Fibroblast of lung (primary cell): Measurements from ENCODE around the gene IRF2. TPM values are rescaled to one million over a fixed set of nuclear protein-coding genes. Genes with fewer than 3 reads are reported as not detected.

Experiments used
- DNase-seq, 2 donors: peaks; one replicate each; pipeline versions ENCODE4 v3.0.0 to v3.0.0-alpha.2; 2010; ENCODE audit warnings: low read depth in 2 of 2
- H2AFZ ChIP-seq: 2 replicates; pipeline ENCODE4 v1.5.1; 2012; ENCODE audit warnings: low read length, control low read depth, inconsistent platforms
- H3K27ac ChIP-seq: 2 replicates; pipeline ENCODE4 v1.5.1; 2011; ENCODE audit warnings: low read length, control low read depth; ENCODE audit not compliant: insufficient read depth
- H3K27me3 ChIP-seq: 2 replicates; pipeline ENCODE4 v1.5.1; 2011; ENCODE audit warnings: mild to moderate bottlenecking, low read length; ENCODE audit not compliant: control insufficient read depth, insufficient read depth
- H3K36me3 ChIP-seq: 2 replicates; pipeline ENCODE4 v1.5.1; 2011; ENCODE audit warnings: low read length; ENCODE audit not compliant: control insufficient read depth, insufficient read depth
- H3K4me1 ChIP-seq: 2 replicates; pipeline ENCODE4 v1.5.1; 2011; ENCODE audit warnings: low read length; ENCODE audit not compliant: control insufficient read depth, insufficient read depth; ENCODE audit errors: extremely low read depth
- H3K4me2 ChIP-seq: 2 replicates; pipeline ENCODE4 v1.5.1; 2011; ENCODE audit warnings: low read length, control low read depth; ENCODE audit not compliant: insufficient read depth; ENCODE audit errors: extremely low read depth
- H3K4me3 ChIP-seq, 4 experiments: fragments of 200-600 bp in 1 of 4; sonication (generic) in 1 of 4; replicated peaks in 1 of 4; 2 replicates each; pipeline ENCODE4 v1.5.1; 2011 to 2016; ENCODE audit warnings: low read length in 4 of 4, low read depth in 3 of 4, mild to moderate bottlenecking in 3 of 4, control low read depth in 2 of 4, inconsistent platforms in 1 of 4, mixed read lengths in 1 of 4; ENCODE audit not compliant: insufficient read depth in 1 of 4; ENCODE audit errors: control extremely low read depth in 1 of 4
- H3K79me2 ChIP-seq: 2 replicates; pipeline ENCODE4 v1.5.1; 2012; ENCODE audit warnings: mild to moderate bottlenecking, low read length, inconsistent platforms; ENCODE audit not compliant: control insufficient read depth, insufficient read depth
- H3K9ac ChIP-seq: 2 replicates; pipeline ENCODE4 v1.5.1; 2011; ENCODE audit warnings: mild to moderate bottlenecking, low read length, control low read depth; ENCODE audit not compliant: insufficient read depth
- H3K9me3 ChIP-seq: 2 replicates; pipeline ENCODE4 v1.5.1; 2012; ENCODE audit warnings: low read depth, low read length; ENCODE audit not compliant: control insufficient read depth, insufficient read depth
- H4K20me1 ChIP-seq: 2 replicates; pipeline ENCODE4 v1.5.1; 2011; ENCODE audit warnings: low read length; ENCODE audit not compliant: control insufficient read depth, insufficient read depth; ENCODE audit errors: extremely low read depth
- EZH2 ChIP-seq: IDR thresholded peaks from 2 replicates; pipeline ENCODE4 v1.5.1; 2012; ENCODE audit warnings: low read length, control low read depth, mild to moderate bottlenecking; ENCODE audit errors: missing control alignments
- polyA plus RNA-seq, 2 donors: library from polyadenylated mRNA; depleted of rRNA in 1 of 2; stranded (reverse) in 1 of 2; unstranded in 1 of 2; fragments of >200 nt; gene quantifications; 2 replicates each; pipeline ENCODE4 v1.2.1, GENCODE V29; 2011 to 2012; ENCODE audit warnings: missing spikeins in 1 of 2
- total RNA-seq: library from RNA; depleted of rRNA; stranded (reverse); fragments of >200 nt; gene quantifications from 2 replicates; pipeline ENCODE4 v1.2.1, GENCODE V29; 2014
- TF ChIP-seq, protein P1 (sequence below), 2 donors: IDR thresholded peaks in 1 of 2; conservative IDR thresholded peaks in 1 of 2; 1 replicate in 1 of 2; 2 replicates in 1 of 2; pipeline ENCODE4 v1.5.1; 2011 to 2012; ENCODE audit warnings: low read length in 2 of 2, control low read depth in 1 of 2, inconsistent platforms in 1 of 2, low read depth in 1 of 2, mild to moderate bottlenecking in 1 of 2

IRF2 gene
- total and polyA plus RNA-seq, 2 donors (not counting 1 experiment from before 2014, with no cell fraction given) = 30.9 to 42.3 TPM

DNA sequence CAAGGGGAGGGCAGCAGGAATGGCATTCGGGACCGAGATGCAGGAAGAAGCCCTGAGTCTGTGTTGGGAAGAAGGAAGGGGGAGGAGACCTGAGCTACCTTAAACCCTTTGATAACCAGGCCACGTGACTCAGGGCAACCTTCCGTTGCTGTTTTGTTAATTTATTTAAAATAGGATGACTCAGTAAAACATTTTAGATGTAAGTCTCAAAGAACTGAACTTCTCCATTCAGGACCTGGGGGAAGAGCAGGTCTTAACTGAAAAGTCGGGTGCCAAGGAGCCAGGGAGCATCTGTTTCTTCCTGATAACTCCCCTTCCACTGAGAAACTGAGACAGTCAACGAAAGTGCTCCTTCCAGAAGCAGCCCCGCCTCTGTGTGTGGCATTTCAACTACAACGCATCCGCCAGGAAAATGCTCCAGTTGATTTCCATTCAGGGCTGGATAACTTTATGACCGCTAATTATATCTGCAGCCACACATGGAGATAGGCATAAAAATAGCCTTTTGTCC, 88.0 kb downstream of the IRF2 start:
- H3K27me3 ChIP-seq = no peaks in the 10 kb centered on the region
- no peak for DNase-seq
- TF ChIP-seq, protein P1, sequence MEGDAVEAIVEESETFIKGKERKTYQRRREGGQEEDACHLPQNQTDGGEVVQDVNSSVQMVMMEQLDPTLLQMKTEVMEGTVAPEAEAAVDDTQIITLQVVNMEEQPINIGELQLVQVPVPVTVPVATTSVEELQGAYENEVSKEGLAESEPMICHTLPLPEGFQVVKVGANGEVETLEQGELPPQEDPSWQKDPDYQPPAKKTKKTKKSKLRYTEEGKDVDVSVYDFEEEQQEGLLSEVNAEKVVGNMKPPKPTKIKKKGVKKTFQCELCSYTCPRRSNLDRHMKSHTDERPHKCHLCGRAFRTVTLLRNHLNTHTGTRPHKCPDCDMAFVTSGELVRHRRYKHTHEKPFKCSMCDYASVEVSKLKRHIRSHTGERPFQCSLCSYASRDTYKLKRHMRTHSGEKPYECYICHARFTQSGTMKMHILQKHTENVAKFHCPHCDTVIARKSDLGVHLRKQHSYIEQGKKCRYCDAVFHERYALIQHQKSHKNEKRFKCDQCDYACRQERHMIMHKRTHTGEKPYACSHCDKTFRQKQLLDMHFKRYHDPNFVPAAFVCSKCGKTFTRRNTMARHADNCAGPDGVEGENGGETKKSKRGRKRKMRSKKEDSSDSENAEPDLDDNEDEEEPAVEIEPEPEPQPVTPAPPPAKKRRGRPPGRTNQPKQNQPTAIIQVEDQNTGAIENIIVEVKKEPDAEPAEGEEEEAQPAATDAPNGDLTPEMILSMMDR (conservative IDR thresholded peaks at IDR 0.05 in 1 of 2, IDR thresholded peaks at IDR 0.05 in 1 of 2; ENCODE audit: low read depth in 1 of 2, low read length in 2 of 2) = no peak
- no peak for TF ChIP-seq EZH2
- no peaks in the 10 kb centered on the region for H3K79me2 ChIP-seq
- no peak overlapping the region for H3K4me3 ChIP-seq
- no peaks in the 10 kb centered on the region for H3K9me3 ChIP-seq
- H3K4me2 ChIP-seq = no peak overlapping the region
- H2AFZ ChIP-seq = no peak overlapping the region
- H3K36me3 ChIP-seq = peaks cover 10% of the 10 kb centered on the region
- H3K4me1 ChIP-seq = peaks cover 23% of the 10 kb centered on the region
- no peaks in the 10 kb centered on the region for H4K20me1 ChIP-seq
- no peak overlapping the region for H3K27ac ChIP-seq
- no peak overlapping the region for H3K9ac ChIP-seq

DNA sequence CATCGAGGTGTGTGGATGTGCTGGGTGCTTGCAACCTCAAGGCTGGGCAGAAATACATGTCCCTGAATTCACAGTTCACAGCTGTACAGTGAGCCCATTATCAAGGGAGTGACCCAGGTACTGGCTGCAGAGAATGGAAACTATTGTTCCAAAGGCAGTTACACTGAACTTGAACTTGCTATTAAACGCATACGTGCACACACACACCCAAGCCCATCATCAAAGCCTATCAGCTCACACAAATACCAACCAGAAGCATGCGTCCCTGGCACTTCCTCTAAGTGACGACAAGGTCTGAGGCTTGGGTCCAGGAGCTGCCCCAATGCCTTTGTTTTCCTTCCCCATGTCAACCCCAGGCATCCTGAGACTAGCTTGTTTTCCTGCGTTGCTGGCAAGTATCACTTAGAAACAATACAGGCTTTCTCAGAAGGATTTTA, 88.6 kb downstream of the IRF2 start:
- no peak overlapping the region for H3K4me2 ChIP-seq
- TF ChIP-seq, protein P1 (conservative IDR thresholded peaks at IDR 0.05 in 1 of 2, IDR thresholded peaks at IDR 0.05 in 1 of 2; ENCODE audit: low read depth in 1 of 2, low read length in 2 of 2) = no peak
- TF ChIP-seq EZH2 = no peak
- H3K9ac ChIP-seq = no peak overlapping the region
- H2AFZ ChIP-seq = no peak overlapping the region
- no peaks in the 10 kb centered on the region for H3K79me2 ChIP-seq
- no peaks in the 10 kb centered on the region for H3K9me3 ChIP-seq
- no peak overlapping the region for H3K4me3 ChIP-seq
- no peak overlapping the region for H3K27ac ChIP-seq
- peaks cover 9% of the 10 kb centered on the region for H3K36me3 ChIP-seq
- no peaks in the 10 kb centered on the region for H4K20me1 ChIP-seq
- H3K4me1 ChIP-seq = peaks cover 23% of the 10 kb centered on the region
- H3K27me3 ChIP-seq = no peaks in the 10 kb centered on the region
- no peak for DNase-seq

DNA sequence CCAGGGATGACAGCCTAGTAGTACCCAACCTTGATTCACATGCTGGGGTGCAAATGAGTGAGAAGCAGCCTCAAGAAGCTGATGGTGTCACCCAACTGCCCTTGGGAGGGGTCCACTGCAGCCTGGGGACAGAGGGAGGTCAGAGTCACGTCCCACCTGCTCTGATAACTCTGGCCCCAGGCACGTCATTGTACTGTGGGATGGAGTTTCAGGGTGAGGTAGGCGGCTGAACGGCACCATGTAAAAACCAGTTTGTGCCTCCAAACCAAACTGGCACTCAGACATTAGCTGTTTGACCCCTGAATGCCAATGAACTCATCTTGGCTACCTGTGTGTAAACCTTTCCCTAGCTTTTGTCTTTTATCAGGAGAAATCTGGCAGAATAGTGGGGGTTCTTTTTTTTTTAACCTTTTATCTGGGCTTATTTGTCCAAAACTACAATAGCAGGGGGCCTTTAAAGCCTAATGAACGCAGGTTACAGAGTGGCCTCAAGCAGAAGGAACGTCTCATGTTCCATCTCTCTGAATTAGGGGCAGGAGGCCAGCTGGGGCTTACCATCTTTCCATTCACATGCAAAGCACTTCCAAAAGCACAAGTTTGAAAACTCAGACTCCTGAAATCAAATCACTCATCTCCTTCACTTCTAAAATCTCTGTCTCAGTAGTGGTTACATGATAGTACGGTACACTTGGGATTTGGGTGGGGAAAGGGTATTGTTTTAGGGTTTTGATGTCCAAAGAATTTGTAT, 89.4 kb downstream of the IRF2 start:
- H3K9ac ChIP-seq = no peak overlapping the region
- peaks cover 23% of the 10 kb centered on the region for H3K4me1 ChIP-seq
- DNase-seq = peak in 1 of 2 donors; percentile 33
- peak overlapping the region; percentile 78 for H3K27ac ChIP-seq
- H3K9me3 ChIP-seq = no peaks in the 10 kb centered on the region
- no peaks in the 10 kb centered on the region for H3K79me2 ChIP-seq
- peaks cover 9% of the 10 kb centered on the region for H3K36me3 ChIP-seq
- H2AFZ ChIP-seq = no peak overlapping the region
- H3K4me2 ChIP-seq = peak overlapping the region; percentile 92
- H4K20me1 ChIP-seq = no peaks in the 10 kb centered on the region
- H3K4me3 ChIP-seq = peak overlapping the region; percentile 34 to 60 (median 45)
- H3K27me3 ChIP-seq = no peaks in the 10 kb centered on the region
- TF ChIP-seq EZH2 = no peak
